Peyer's patch (tissue), 4 donors: Measurements from ENCODE around the gene YTHDC1. TPM values are rescaled to one million over a fixed set of nuclear protein-coding genes. Genes with fewer than 3 reads are reported as not detected.

ENCODE experiments used
- DNase-seq, 3 donors: peaks; one replicate each; pipeline ENCODE4 v3.0.0-alpha.2; 2017 to 2019
- H3K27ac ChIP-seq, 4 donors: fragments of 200-600 bp; sonication (generic); one replicate each; pipeline ENCODE4 v1.5.1; 2016 to 2019
- H3K27me3 ChIP-seq, 2 donors: fragments of 200-600 bp; sonication (generic); one replicate each; pipeline ENCODE4 v1.5.1; 2019
- H3K36me3 ChIP-seq, 3 donors: fragments of 200-600 bp; sonication (generic); one replicate each; pipeline ENCODE4 v1.5.1; 2016 to 2019
- H3K4me1 ChIP-seq, 4 donors: fragments of 200-600 bp; sonication (generic); one replicate each; pipeline ENCODE4 v1.5.1; 2016 to 2019
- H3K4me3 ChIP-seq, 4 donors: fragments of 200-600 bp; sonication (generic); 1 replicate in 3 of 4; 2 replicates in 1 of 4; pipeline ENCODE4 v1.5.1; 2016 to 2019; ENCODE audit warnings: mild to moderate bottlenecking in 1 of 4
- H3K9me3 ChIP-seq, 4 donors: fragments of 200-600 bp; sonication (generic); one replicate each; pipeline ENCODE4 v1.5.1; 2016 to 2019; ENCODE audit warnings: mild to moderate bottlenecking in 1 of 4
- CTCF ChIP-seq, 6 experiments: fragments of 450-650 bp in 4 of 6; fragments of 200-600 bp in 2 of 6; sonication (generic) in 1 of 6; IDR thresholded peaks; one replicate each; pipeline ENCODE4 v1.5.1; 2017 to 2019; ENCODE audit warnings: antibody characterized with exemption in 6 of 6, mild to moderate bottlenecking in 3 of 6, moderate library complexity in 1 of 6
- POLR2A ChIP-seq, 2 donors: fragments of 450-650 bp; IDR thresholded peaks; one replicate each; pipeline ENCODE4 v1.5.1; 2017; ENCODE audit warnings: antibody characterized with exemption in 2 of 2, mild to moderate bottlenecking in 2 of 2, moderate library complexity in 2 of 2
- total RNA-seq, 4 donors: library from RNA; depleted of rRNA; stranded (reverse); fragments of >200 nt; gene quantifications; one replicate each; pipeline ENCODE4 v1.1.0, GENCODE V29; 2016

YTHDC1 gene
- total RNA-seq, 4 donors from 2014 or later: 65.0 to 137 (median 83.3) TPM

GRCh38 chr4:68326141-68326540 is 23.7 kb downstream of the YTHDC1 start:
- no peak for DNase-seq
- H3K27ac ChIP-seq: no peak overlapping the region

DNA sequence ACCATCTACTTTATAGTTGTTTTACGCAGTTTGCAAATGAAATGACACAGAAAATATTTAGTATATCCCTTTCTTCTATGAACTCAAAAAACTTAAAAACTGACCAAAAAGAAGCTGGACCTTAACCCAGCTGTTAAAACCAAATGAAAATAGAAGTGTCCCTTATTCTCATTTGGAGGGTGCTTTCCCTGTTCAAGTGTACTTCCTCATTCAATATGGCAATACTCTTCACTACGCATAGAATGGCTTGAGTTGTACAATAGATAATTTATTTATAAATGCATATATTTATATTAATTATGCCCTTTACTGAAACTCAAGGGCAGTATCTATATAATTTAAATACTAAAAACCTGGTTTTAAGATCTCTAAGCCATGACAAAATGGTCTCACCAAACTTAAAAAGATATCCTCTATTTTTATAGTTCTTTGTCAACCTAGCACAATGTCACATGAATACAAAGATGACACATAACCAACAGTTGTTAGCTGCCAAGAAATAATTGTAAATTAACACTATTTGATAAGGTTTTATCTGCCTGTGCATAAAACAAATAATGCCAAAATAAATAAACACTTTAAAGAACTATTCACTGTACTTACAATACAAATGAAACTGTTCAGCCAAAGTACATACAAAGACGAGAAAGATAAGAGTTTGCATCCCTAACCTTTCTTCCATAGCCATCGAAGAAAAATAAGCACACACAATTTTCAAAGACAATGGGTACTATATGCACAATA is 25.2 kb downstream of the YTHDC1 start:
- TF ChIP-seq CTCF (IDR thresholded peaks at IDR 0.05) (no peak), POLR2A (IDR thresholded peaks at IDR 0.05) (no peak)
- Histone ChIP-seq H3K9me3 (no peaks in the 10 kb centered on the region), H3K27ac (no peak overlapping the region), H3K4me3 (no peak overlapping the region), H3K27me3 (no peaks in the 10 kb centered on the region), H3K36me3 (peaks cover 0 to 81% (median 0%) of the 10 kb centered on the region in 3 donors), H3K4me1 (no peaks in the 10 kb centered on the region)
- no peak for DNase-seq

More at GRCh38 chr4:68326141-68326540, 23.7 kb downstream of the YTHDC1 start:
- no peaks in the 10 kb centered on the region for H3K27me3 ChIP-seq
- H3K4me3 ChIP-seq: no peak overlapping the region
- H3K4me1 ChIP-seq: no peaks in the 10 kb centered on the region
- peaks cover 0 to 89% (median 0%) of the 10 kb centered on the region in 3 donors for H3K36me3 ChIP-seq
- TF ChIP-seq CTCF (IDR thresholded peaks at IDR 0.05) (no peak), POLR2A (IDR thresholded peaks at IDR 0.05) (no peak)
- H3K9me3 ChIP-seq: no peaks in the 10 kb centered on the region

DNA sequence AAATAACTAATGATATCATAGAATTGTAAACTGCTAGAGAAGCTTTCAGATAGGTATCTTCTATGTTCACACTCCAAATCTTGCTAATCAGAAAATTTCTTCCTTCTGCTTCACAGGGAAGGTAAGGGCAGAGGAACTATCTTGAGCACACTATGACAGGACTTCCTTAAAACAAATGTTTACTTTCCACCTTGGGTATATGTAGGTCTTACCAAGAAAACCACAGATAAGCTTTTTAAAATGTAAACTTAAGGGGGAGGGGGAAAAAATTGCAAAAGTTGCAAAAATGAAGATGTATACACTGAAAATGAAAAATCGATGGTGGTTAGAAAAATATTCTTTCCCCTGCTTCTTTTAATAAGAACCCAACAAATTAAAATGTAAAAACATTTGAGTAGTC is 30.9 kb downstream of the YTHDC1 start:
- TF ChIP-seq CTCF (IDR thresholded peaks at IDR 0.05) (no peak), POLR2A (IDR thresholded peaks at IDR 0.05) (no peak)
- Histone ChIP-seq H3K4me3 (no peak overlapping the region), H3K4me1 (no peaks in the 10 kb centered on the region), H3K27me3 (no peaks in the 10 kb centered on the region), H3K9me3 (no peaks in the 10 kb centered on the region), H3K36me3 (peaks cover 0 to 92% (median 5%) of the 10 kb centered on the region in 3 donors), H3K27ac (no peak overlapping the region)
- no peak for DNase-seq

- no peak overlapping the region for H3K4me3 ChIP-seq
- no peaks in the 10 kb centered on the region for H3K27me3 ChIP-seq
- peaks cover 0 to 74% (median 5%) of the 10 kb centered on the region in 3 donors for H3K36me3 ChIP-seq
- DNase-seq: no peak
- no peak for TF ChIP-seq POLR2A (IDR thresholded peaks at IDR 0.05)
- TF ChIP-seq CTCF (IDR thresholded peaks at IDR 0.05): no peak
- no peaks in the 10 kb centered on the region for H3K4me1 ChIP-seq
- no peak overlapping the region for H3K27ac ChIP-seq
- H3K9me3 ChIP-seq: no peaks in the 10 kb centered on the region
Observed at GRCh38 chr4:68316193-68316969, 33.5 kb downstream of the YTHDC1 start.

DNA sequence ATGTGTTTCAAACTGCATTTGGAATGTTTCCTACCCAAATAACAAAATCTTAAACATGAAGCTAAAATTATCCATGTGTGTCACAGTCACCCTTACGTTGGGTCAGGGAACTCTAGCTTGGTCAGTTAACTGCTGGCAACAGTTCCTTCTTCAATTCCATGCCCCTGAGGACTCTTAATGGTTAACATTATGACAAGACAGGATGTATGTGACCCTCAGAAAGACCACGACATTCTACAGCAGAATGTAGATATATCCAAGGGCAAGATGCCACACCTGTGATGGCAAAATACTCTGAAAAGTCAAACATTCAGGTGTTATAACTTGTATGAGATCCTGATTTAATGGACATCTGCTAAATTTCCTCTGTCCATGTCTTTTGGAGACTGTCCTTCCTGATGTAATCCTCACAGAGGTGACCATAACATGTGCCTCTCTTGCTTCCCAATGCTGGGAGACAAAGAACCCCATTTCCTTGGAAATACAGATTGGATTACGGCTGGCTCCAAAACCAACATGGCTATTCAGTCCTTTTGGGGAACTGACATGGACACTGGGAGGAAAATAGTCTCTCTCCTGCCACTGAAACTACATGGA is 39.1 kb downstream of the YTHDC1 start:
- DNase-seq: no peak
- peaks cover 0 to 30% (median 0%) of the 10 kb centered on the region in 3 donors for H3K36me3 ChIP-seq
- no peaks in the 10 kb centered on the region for H3K9me3 ChIP-seq
- no peaks in the 10 kb centered on the region for H3K4me1 ChIP-seq
- no peak for TF ChIP-seq POLR2A (IDR thresholded peaks at IDR 0.05)
- TF ChIP-seq CTCF (IDR thresholded peaks at IDR 0.05): no peak
- no peaks in the 10 kb centered on the region for H3K27me3 ChIP-seq
- no peak overlapping the region for H3K27ac ChIP-seq
- H3K4me3 ChIP-seq: no peak overlapping the region
